Stimulated activated CD8-positive, alpha-beta memory T cell treated with anti-CD3 and anti-CD28 coated beads, Interleukin-4, amount 100 ng/mL, for 48 hours (primary cell): ENCODE data around the gene DYNLRB2.

Source experiments
- DNase-seq: peaks from one replicate; pipeline ENCODE4 v3.0.0-alpha.2; 2020

DYNLRB2 gene

DNA sequence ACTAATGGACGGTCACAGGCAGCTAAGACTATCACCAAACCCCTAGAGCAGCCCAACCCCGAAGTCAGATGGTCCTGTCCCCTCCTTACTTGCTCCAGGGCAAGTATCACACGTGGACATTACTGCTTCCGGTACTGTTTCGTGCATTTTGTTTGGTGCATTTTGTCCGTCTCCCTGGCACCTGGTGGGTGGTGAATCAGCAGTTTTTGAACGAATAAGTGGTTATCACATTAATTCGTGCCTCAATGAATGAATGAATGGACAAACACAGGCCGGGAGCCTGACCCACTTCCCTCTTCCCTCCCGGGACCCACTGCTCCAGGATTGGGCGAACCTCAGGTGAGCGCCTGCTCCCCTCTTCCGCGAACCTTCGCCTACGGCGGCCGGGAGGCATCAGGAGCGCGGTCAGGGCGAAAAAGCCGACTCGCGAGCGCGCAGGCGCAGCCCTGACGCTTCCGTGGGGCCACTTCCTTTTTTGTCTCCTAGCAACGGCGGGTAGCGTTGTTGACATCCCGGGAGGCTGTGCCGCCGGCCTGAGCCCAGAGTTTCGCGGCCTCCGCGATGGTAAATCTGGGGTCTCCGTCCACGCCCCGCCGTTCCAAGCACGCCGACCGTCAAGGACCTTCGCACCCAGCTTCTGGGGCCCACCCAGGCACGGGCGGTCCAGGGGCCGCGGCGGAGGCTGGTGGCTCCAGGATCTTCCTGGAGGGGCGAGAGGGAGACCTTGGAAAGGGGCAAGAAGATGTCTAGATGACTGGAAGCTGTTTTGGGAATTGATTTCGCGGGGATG, at the start of gene DYNLRB2:
DYNLRB2 (plus strand) TSS at position 478 of the 790 bp plus-strand sequence; CDS start at position 562, 84 bp downstream.
- peak; percentile 92 for DNase-seq

DNA sequence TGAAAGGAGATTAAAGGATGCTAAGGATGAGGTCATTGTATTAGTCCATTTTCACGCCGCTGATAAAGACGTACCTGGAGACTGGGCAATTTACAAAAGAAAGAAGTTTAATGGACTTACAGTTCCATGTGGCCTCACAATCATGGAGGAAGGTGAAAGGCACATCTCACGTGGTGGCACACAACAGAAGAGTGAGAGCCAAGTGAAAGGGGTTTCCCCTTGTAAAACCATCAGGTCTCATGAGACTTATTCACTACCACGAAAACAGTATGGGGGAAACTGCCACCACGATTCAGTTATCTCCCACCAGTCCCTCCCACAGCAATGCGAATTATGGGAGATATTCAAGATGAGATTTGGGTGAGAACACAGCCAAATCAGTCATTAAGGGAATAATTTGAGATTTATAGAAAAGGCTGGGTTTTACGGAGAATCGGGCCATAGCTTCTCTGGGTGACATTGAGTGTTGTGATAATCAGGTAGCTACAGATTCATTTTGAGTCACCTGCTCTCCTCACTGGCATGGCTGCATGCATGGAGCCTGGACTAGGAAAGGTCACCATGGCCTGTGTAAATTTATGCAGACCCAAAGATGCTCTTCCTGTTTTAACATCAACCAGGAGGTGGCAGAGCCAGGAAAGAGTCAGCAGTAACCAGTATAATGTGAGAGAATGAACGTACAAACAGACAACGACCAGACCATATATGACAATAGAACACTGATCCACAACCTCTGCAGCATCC, 40.5 kb upstream of the DYNLRB2 start:
- no peak for DNase-seq

DNA sequence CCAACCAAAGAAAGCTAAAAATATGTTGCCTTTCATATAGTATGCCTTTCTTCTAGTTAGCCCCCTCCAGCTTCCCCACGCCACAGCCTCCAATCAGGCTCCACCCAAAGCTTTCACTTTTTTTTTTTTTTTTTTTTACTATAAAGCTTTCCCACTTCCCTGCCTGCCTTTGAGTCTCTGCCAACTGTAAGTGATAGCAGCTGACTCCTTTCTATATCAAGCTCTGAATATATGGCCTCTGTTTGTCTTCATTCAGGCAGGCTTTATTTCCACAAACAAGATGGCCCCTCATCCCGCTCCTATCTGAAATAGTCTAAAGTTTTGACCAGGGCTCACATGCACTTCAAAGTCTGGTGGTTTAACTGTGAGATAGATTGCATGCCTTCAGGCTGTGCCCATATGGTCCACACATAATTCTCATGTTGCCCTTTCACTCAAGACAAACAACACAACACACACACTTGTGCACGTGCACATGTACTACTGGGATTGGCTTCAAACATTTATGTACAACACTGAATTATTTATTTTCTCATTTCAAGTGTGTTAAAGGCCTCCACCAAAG, 39.8 kb upstream of the DYNLRB2 start:
- no peak for DNase-seq

DNA sequence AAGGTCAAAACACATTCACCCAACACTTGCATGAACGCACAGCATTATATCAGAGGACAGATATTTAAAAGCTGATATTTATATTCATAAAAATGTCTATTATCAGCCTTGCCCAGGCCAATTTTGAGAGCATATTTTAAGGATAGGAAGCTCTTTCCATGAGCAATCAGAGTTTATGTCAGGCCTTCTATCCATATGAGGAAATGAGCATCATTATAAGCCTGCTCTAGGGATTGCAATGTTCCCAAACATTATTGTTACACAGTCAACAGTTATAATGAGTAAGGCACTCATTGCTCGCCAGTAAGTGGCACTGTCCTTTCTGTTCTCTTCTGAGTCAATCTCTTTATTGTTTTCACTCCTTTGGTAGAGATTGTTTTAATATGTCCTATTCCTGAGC, 37.7 kb upstream of the DYNLRB2 start:
- no peak for DNase-seq

DNA sequence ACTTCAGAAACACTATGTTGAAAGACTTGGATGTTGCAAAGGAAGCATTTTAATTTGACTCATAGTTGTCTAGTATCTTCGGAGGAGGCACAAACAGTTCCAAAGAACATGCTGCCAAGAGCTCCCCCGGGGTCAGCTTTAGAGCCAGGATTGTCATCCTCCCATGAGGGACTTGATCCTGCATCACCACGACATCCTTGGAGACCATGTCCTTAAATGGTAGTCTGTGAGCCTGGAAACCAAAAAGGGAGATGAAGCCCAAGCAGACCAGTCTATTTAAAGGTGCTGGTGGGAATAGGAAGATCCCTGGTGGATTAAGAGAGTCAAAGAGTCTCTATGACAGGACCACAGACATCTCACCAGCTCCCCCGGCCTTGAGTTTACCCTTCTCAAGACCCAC, 33.3 kb upstream of the DYNLRB2 start:
- no peak for DNase-seq

DNA sequence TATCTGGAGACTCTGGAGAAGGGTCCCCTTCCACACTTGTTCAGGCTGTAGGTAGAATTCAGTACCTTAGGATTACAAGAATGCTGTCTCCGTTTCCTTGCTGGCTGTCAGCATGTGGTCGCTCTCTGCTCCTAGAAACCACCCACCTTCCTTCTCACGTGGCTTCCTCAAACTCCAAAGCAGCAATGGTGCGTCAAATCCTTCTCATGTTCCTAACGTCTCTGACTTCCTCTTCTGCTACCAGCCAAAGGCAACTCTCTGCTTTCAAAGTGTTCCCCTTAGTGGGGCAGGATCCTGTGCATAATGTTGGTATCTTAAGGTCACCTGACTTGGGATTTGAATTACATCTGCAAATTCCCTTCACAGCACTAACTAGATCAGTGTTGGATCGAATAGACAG, 30.9 kb upstream of the DYNLRB2 start:
- no peak for DNase-seq

DNA sequence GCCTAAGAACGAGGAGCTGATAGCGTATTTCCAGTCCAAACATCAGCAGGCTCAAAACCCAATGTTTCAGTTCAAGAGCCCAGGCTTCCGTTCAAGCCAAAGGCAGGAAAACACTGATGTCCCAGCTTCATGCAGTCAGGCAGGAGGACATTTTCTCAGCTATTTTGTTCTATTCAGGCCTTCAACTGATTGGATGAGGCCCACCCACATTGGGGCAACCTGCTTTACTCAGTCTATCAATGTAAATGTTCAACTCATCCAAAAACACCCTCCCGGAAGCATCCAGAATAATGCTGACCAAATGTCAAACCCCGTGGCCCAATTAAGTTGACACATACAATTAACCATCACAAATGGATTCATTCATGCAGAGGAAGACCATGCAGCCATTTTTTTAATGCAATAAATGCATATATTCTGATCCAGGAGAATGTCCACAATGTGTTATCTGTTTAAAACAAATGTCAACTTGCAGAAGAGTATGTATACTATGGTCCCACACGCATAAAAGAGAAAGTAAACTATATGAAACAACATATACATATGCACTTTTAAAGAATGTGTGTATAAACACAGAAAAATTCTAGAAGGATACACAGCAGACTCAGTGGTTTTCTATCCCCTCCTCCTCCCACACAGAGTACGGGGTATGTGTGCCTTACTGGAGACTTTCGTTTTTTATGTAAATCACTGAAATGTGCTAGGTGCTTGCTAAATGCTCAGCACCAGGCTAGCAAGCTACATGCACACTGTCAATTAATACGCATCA, 28.8 kb upstream of the DYNLRB2 start:
- DNase-seq, result no peak

DNA sequence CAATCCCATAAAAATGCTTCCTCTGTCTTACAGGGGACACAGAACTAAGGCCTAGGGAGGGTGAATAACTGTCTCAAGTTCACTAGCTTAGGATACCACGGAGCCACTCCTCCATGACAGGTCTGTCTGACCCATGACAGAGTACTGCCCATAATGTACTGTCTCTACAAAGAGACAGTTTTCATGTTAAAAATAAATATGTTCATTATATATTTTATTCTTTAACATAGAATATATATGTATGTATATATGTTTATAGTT, 28.3 kb upstream of the DYNLRB2 start:
- no peak for DNase-seq

DNA sequence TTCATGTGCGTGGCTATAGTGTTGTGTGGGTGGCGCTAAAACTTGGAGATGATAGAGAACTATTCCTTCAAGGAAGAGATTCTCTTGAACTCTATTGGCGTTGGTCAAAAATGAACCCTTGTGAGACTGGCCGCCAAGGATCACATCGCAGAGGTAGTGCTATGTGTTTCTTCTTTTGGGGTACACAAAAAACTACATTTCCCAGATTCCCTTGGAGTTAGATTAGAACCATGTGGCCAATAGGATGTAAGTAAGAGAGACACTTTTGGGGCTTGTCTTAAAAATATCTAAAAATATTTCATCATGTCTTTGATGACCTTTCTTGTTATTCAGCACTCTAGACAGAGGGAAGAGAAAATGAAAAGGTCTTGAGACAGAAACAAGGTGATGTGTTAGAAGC, 25.4 kb upstream of the DYNLRB2 start:
- DNase-seq, result no peak

DNA sequence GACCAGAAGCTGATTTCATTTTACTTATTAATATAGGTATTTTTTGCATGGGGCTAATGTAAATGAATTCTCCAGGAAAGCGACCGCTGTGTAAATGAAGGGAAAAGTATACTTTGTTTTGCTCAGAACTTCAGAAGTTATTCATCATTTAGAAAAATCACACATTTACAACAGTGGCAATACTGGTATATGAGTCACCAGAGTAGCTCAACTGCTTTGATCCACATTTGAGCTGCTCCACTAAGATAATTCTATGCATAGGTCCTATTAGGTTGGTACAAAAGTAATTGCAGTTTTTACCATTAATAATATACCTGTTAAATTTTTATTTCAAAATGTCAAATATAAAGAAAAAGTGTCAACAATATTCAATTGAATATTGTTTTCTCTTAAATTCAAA, 22.9 kb upstream of the DYNLRB2 start:
- no peak for DNase-seq

DNA sequence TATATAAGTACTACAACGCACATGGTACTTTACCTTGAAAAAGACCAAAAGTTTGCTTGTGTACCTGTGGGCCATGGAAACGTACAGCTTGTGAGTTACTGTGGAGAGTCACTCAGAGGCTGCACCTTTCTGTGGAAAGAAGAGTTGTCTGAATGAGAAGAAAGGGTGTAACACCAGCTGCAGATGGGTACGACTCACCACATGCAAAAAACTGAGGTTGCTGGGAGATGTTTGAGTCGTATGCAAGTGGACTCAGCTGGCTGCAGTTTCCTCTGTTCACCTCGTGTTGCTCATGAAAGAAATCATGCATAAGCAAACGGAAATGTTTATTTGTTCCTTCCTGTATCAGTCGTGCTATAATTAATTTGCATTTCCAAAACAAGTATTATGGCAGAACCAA, 22.4 kb upstream of the DYNLRB2 start:
- no peak for DNase-seq

DNA sequence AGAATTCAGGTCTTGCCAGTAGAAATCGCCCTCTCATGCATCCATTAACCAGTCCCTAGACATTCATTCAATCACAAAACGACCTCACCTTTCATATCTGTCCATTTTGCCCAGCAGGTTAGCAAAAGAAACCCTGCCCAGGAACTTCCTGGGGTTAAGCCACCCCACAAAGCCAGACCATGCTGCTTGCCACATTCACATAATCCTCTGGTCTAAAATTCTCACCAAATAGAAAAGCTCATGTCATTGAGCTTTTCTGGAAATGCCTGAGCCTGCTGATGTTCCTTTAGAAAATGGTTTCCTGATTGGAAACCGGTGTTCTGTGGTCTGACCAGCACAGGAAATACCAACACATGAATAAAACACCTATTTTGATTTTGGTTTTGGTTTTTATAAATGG, 21.6 kb upstream of the DYNLRB2 start:
- no peak for DNase-seq

DNA sequence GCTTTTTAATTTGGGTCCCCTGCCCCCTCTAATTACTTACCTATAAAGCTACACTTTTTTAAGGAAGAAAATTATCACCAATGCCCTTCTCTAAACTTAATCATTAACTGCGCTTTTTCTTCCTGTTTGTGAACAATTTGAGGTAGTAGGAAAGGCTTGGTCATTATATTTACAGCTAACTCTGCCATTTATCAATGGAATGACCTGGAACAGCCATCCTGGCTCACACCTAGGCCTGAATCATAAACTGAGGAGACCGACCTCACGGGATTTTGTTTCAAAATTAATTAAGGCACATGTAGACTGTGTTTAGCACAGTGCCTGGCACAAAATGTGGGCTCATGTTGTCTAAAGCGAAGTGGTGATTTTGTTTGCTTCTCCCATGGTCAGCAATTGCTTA, 15.4 kb upstream of the DYNLRB2 start:
- no peak for DNase-seq

DNA sequence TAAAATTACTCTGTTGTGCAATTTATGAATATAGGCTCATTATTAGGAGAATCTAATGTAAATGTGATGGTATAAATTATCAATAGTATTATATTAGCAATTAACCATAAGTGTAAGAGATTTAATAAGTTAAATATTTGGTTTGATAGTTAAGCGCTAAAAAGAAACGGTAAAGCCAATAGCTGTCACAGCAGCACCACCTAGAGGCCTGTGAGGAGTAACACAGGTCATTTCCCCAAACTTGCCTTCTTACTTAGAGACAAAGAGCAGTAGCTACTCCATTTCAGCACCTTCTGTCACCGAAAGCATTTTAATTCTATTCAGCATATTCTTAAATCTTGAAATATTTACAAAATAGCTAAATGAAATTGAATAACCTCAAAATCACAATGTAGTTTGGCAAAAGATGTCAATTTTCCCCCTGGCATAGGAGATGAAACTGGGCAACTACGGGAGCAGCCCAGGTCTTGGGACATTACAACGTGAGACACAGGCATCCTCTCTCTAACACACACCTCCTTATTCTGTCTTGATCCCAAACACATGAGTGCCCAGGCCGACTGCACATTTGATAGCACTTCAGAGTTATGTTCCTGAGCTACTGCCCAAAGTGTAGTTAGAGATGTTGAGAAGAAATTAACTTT, 14.3 kb upstream of the DYNLRB2 start:
- peak; percentile 65 for DNase-seq

DNA sequence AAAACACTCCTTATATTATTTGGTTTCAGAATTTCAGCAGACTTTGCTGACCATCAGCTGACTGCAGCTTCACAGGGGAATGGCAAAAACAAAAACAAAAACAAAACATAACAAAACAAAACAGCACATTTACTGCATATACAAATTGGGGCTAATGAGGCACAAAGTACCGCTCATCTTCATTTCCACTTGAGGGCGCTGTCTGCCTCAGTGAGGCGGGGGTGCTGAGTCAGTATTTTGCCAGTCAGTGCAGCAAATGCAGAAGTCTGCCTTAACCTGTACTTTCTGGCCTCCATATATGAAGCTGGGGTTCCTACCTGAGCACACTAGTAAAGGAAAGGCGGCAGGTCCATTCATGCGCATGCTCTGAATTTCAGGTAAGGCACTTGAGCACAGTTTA, 13.5 kb upstream of the DYNLRB2 start:
- peak; percentile 73 for DNase-seq

DNA sequence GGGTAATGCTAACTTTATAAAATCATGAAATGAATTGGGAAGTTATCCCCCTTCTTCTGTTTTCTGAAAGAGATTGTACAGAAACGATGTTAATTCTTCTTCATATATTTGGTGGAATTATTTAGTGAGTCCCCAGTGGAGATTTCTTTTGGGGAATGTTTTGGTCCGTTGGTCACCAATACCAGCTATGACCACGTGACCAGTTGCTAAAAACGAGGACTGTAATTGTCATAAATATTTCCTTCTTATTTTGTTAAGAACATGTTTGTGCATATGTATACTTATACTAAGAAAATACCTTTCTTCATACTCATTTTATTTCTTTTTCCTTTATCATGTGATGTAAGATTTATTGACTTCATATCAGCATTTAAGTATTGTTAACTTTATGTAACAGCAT, 10.3 kb upstream of the DYNLRB2 start:
- DNase-seq, result no peak

DNA sequence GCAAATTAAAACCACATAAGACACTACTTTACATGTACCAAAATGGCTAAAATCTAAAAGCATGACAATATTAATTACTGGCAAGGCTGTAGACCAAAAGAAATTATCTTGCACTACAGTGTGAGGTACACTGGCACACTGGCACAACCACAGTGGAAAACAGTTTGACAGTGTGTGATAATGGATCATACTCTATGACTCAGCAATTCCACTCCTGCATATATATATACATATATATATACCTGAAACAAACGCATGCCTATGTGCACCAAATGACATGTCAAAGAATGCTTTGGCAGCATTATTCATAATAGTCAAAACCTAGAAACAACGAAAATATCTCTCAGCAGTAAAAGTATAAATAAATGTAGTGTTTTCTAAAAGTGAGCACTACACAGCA, 4.6 kb upstream of the DYNLRB2 start:
- DNase-seq, result no peak

DNA sequence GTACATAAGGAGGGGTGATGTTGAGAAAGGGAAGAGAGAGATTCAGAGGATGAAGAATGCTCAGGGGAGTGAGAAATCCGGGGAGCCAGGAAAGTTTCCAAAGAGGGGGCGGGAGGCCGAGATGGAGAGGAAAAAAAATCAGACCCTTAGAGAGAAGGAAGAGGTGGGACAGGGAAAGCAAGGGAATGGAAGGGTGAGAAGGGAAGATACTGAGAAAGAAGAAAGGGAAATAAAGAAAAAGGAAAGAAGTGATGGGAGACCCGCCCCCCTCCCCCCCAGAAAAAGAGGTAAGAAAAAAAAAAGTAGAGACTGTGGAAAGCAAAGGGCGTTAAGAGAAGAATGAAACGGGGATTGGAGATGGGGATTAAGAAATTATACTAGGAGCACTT, 507 bp downstream of the DYNLRB2 start:
- DNase-seq, result no peak

DNA sequence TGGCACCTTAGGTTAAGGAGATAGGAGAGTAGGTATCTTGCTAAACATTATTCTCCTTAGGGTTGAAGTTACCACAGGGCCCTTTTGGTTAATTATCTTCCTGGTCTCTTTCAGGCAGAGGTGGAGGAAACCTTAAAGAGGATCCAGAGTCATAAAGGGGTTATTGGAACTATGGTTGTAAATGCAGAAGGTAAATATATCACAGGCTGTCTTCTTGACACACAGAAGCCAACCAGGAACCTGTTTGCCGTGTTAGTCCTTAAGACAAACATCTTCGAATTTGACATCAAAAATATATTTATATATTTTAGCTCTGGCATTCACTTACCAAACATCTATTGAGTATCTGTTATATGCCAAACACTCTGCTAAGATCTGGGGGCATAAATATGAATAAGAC, 2.4 kb downstream of the DYNLRB2 start:
- DNase-seq, result no peak

DNA sequence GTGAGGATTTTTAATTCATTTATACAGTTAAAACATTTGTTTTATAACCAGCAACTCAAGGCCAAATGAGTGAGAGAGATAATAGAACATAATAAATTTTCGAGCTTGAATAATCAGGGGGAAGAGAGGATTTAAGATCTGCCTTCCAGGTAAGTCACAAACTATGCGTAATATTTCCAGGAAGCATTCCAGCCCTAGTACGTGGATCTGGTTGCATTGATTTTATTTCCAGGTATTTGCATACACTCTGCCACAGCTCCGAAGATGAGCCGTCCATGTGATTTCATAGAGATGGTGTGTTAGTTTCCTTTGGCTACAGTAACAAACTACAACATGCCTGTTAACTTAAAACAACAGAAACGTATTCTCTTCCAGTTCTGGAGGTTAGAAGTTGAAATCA, 3.5 kb downstream of the DYNLRB2 start:
- DNase-seq, result no peak

DNA sequence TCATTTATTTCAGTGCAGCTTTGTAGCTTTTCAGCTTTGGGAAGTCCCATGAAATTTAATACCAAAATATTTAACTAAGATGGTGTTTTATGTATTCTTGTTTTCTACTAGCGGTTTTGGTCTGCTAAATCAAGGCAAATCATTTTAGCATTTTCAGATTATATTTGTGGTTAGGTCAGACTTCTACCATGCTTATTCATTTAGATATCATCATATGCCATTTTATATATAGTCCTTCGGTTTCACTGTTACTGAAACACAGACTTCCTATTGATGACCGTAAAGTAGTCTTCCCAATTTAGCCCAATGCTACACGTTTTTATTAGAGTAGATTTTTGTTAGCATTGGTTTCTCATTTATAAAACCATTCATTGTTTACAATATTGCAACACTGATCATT, 5.5 kb downstream of the DYNLRB2 start:
- no peak for DNase-seq

DNA sequence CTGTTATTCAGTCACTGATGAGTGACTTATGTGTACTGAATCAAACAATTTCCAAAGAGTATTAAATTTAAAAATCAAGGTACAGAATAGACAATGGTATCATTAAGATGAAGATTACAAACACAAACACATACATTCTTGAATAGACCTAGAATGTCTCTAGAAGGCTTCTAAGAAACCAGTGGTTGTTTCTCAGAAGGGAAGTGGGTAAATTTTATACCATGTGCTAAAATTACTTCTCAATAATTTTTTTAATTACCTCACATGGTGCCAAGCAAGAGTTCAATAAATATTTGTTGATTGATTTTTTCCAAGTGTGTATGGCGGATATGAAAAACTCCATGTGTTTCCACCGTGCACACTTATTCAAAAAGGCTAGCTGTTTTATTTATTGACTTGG, 6.4 kb downstream of the DYNLRB2 start:
- DNase-seq, result no peak

DNA sequence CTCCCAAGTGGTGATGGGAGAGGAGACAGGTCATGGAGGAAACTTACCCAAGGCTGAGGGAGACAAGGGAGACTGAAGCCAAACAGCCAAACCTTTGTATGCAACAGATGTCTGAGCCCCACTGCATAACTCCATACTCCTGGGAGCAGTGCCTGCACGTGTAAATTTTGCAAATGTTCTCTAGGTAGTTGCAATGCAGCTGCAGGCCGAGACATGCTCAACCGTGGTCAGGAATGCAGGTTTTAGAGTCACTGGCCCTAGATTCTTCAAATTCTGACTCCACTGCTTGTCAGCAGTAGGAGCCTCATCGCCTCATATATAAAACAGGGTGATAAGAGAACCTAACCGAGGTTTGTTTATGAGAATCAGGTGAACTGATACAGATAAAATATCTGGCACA, 11.5 kb downstream of the DYNLRB2 start:
- no peak for DNase-seq
